GM10847 (cell line): ENCODE measurements around the gene SEPHS1.

Experiments
- POLR2A ChIP-seq: IDR thresholded peaks from 2 replicates; pipeline ENCODE4 v1.6.1; 2011; ENCODE audit not compliant: insufficient read length; ENCODE audit errors: extremely low read depth

The SEPHS1 gene

DNA sequence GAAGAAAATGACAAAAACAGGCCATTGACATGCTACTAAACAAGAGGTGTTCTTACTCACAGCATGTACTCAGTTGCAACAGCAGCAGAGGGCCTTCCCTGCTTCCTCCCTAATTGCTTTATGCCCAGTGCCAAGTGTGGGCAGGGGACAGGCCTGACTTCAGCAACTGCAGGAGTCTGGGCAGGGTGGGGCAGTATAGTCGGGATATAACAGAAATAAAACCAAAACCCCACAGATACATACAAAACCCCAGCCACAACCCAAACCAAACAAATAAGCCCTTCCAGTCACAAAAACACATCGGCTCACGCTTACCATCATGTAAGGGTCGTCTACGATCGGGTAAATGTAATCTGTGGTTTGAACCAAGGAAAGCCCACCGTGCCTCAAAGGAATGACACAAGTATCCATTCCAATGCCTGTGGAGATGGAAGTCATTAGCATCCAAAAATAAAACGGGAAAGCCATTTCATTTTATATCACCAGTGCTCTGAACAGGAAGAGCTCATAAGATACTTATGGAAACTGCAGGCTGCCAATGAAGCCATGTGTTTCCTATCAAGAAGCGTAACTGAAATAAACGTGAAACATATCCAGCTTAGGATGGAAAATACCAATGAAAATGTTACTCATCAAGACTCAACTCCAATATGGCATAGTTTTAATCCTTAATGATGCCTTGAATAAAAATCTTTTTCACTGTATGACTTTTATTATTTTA, 9.5 kb downstream of the SEPHS1 start:
- no peak for TF ChIP-seq POLR2A

DNA sequence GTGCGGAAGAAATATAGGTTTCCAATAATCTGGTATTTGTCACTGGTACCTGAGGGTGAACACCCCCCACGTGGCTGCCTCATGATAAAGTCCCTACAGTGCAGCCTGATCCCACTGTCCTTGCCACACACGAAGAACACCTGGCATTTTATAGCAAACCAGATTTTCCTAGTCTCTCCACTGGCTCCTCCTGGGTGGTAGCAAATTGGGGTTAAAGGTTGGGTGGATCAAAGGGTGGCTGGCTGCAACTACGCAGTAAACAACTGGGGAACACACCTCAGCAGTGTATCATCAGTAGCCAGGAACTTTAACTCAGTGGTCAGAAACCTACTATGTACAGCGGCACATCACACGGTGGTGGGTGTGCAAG, 10.3 kb downstream of the SEPHS1 start:
- TF ChIP-seq POLR2A, result no peak

DNA sequence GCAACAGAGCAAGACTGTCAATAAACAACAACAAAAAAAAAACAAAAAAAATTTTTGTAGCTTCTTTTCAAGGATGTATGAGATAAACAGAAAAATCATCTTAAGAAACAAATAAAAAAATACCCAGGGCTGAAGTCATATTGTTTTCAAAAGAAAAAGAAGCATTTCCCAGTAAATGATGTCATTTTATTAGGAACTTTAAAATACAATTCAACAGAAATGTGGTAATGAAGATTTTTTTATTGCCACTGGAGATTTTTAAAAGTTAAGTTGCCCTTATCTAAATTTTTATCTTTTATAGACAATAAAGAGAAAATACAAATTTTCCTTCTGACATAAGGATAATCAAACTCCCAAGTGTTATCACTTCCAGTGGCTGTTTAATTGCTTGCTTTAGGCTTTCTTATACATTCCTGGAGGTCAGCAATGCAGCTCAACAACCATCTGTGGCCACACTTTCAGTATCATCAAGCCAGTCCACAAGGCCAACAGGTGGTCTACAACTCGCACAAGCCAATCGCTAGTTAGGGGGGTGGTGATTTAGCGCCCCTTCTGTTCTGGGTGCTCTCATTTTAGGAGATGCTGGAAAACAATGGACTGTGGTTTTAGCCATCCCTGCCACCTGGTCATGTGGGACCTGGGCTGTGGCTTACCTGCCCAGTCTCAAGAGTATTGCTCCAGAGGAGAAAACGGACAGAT, 10.8 kb downstream of the SEPHS1 start:
- no peak for TF ChIP-seq POLR2A

DNA sequence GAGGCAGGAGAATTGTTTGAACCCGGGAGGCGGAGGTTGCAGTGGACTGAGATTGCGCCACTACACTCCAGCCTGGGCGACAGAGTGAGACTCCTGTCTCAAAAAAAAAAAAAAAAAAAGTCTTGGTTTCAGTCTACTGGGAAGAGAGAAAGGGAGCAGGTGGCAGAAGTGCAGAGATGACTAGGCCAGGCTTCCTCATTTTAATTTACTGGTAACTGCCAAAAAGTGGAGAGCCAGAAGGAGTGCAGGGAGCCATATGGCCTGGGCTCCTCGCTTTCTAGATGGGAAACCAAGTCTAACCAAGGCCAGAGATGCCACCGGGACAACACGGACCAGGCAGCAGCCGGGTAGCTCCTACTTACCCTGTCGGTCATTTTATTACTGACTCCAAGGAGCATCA, 12.2 kb downstream of the SEPHS1 start:
- no peak for TF ChIP-seq POLR2A

DNA sequence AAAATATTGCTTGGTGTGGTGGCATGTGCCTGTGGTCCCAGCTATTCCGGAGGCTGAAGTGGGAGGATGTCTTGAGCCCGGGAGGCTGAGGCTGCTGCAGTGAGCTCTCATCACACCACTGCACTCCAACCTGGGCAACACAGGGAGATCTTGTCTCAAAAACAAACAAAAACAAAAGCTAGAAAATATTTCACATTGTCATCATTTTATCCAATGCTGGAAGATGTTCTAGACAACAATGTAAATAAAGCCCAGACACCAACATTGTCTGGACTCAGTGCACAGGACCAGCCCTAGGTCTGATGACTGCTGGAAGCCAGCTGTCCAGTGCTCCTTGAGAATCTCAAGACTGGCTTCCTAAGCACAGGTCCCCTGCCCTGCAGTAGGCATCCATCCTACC, 13.5 kb downstream of the SEPHS1 start:
- TF ChIP-seq POLR2A, result no peak

DNA sequence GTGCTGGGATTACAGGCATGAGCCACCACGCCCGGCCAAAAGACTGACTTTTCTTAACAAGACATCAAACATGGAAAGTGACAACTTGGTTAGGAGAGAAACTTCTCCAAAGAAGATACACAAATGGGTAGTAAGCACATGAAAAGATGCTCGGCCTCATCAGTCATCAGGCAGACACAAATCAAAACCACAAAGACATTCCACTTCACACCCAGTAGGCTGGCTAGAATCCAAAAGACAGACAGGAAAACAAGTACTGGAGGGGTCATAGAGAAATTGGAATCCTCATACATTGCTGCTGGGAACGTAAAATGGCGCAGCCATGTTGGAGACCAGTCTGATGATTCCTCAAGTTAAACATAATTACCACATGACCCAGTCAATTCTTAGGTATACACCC, 16.4 kb downstream of the SEPHS1 start:
- TF ChIP-seq POLR2A, result no peak

DNA sequence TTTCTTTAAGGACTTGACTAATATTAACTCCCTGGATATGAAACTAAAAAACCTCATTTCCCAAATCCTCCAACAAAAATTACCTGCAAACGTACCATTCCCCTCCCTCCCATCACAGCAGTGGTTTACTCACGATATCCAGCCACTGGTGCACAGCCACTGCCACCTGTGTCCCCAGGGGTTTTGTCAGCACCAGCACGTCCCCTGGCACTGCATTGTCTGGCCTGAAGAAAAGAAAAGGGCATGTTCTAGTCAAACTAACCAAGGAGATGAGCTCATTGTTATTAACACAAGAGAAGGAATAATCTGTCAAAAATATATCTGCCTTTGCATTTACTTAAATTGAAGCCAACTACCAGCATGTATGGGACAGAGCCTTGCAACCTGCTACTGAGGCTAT, 18.5 kb downstream of the SEPHS1 start:
- no peak for TF ChIP-seq POLR2A

DNA sequence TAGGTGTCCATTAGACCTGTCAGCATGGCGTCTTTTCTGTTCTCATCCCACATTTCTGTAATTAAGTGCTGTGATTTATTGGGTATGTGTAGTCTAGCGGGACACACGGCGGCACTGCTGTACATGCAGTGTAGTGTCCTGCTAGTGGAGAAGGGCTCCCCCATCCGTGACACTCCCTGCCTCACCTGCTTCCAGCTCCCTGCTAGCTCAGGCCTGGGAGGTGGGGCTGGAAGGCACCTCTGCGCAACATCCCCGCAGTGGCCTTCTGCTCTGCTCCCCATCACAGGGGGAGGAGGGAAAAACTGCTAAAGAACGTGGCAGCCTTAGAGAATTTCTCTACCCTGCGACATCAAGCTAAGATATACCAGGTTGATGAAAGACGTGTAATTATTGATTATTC, 19.5 kb downstream of the SEPHS1 start:
- no peak for TF ChIP-seq POLR2A

DNA sequence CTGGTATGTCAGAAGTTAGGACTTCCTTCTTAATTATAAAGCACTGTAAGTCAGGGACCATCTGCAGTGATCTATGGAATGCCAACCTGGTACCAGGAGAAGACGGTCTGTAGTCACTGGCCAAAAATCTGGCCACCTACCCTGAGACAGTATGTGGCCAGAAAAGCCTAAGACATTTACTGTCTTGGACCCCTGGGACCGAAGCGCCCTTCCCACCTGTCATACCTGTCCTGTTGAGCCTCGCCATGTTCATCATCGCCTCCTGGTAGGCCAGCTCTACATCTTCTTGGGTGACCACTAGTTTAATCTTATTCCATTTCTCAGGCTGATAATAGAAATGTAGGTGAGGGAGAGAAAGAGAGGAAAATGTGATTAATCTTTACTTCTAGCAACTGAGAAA, 20.0 kb downstream of the SEPHS1 start:
- TF ChIP-seq POLR2A, result no peak

DNA sequence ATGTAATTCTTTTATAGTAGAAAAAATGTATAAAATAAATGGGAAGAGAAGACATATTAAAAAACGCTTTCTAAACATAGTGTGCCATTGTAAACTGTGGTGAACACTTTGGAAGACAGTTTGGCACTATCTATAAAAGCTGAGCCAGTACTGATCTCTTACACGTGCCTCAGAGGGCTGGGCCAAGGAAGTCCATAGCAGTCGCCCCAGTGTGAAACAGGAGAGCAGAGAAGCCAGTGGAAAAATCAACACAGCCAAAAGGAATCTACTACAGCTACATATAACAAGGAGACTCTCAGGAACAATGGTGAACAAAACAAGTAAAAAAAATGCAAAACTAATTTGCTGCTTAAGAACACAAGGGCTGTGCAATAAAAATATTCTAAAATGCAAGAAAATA, 20.6 kb downstream of the SEPHS1 start:
- TF ChIP-seq POLR2A, result no peak

DNA sequence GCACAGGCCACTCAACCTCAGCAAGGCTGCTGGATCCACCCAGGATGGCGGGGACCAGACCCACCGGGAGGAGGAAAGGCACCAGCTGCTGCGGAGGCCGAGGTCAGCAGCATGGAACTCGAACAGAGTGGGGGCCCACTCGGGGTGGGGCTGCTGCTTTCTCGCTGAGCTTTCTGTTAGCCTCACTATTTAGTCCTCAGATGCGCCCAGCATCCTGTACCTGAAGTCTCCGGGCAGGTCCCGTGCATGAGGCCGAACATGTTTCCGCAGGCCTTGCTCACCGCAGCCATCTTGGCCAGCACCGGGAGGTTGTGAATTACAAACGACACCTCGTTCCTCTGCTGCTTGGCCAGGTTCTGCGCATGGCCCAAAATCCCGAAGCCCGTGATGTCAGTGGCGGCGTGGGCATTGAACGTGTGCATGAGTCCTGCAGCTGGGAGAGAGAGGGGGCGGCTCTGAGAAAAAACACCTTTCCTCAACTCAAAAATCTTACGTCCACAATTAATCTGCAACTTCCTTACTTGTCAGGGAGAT, 25.4 kb downstream of the SEPHS1 start:
- TF ChIP-seq POLR2A, result no peak

DNA sequence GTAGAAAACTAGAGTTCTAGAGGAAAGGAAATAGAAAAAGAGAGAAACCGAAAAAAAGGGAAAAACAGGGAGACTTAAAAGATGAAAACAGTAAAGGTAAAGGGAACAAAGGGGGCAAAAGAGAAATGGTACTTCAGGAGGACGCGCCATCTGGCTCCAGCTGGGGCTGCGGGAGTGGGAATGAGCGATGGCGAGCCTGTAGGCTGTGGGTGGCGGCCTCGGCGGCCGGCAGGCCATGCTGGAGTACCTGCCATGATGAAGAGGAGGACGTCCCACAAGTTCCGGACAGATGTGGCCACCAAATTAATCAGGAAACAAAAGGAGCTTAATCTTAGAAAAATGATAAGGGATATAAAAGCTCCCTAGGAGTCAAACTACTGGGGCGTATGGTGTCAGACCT, 26.5 kb downstream of the SEPHS1 start:
- no peak for TF ChIP-seq POLR2A

DNA sequence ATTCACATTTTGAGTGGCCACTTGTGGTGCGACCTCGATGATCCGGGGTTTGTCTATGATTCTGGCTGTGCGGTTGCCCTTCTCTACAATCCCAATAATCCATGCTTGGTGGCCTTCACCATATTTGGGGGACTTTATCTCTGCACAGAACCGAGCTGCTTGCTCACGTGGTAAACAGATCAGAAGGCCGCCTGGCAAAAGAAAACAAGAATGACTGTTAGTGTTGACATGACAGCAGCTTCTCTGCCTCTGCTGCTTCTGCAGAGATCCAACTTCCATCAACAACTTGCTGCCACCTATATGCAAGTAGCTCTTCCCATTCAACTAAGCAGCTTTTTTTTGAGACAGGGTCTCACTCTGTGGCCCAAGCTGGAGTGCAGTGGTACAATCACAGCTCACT, 28.9 kb downstream of the SEPHS1 start:
- TF ChIP-seq POLR2A, result no peak

DNA sequence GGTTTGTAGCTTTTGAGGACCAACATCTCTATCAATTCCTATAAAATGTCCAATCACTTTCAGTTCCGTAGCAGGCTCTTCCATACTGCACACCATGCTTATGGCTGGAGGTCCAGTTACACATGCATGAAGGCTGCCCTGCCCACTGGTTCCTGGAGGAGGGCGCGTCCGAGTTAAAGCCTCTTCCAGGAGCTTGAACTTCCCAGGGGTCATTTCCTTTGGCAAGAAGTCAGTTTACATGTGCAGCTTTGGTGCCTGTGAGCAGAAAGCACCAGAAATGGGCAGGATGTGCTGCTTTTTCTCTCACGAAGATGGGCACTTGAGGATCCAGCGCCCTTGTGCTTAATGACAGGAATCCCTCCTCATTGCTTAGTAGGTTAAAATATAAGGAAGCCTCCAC, 30.6 kb downstream of the SEPHS1 start:
- no peak for TF ChIP-seq POLR2A

DNA sequence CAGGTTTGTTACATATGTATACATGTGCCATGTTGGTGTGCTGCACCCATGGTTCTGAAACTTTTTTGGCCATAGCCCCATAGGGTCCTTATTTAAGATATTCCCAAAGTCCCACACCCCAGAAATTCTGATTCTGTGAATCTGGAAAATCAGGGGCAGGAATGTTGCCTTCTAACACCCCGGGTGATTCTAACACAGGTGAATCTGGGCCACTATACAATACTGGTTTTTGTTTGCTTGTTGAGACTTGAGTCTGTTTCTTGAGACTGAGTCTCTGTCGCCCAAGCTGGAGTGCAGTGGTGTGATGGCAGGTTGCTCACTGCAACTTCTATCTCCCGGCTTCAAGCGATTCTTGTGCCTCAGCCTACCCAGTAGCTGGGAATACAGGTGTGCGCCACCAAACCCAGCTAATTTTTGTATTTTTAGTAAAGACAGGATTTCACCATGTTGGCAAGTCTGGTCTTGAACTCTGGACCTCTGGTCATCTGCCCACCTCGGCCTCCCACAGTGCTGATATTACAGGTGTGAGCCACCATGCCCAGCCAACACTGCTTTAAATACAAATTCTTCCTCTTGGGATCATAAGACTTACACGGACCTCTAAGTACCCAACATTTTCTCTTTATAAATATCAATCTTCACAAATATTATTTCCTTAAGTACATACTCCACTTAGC, 31.3 kb downstream of the SEPHS1 start:
- TF ChIP-seq POLR2A, result no peak

DNA sequence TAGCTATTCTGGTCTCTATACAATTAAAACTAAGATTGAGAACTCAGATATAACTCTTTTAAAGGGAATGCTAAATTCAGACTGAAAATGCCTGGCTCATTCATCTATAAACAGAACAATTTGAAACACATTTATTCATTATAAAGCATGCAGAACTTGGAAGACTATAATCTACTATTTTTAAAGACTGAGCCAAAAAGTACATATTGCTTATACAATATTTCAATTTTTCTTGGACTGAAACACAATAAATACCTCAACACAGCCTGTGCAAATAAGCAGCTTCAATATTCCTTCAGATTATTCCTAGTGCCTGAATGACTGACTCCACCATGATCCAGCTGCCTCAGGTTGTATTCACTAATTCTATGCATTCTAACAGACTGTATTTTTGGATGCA, 32.7 kb downstream of the SEPHS1 start:
- TF ChIP-seq POLR2A, result no peak

DNA sequence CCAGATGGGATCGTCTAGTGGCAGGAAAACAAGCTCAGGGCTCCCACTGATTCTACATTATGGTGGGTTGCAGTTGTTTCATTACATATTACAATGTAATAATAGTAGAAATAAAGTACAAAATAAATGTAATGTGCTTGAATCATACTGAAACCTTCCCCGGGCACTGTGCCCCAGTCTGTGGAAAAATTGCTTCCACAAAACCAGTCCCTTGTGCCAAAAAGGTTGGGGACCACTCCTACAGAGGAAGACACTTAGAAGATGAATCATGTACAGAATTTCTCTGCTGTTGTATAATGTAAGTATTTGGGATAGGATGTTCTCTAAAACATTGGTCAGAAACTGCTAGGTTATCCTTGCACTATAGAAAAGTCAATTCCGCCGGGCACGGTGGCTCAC, 36.9 kb downstream of the SEPHS1 start:
- no peak for TF ChIP-seq POLR2A
